HG03469 (cell line): ENCODE data around the gene SCGB3A1.

Source experiments
- ATAC-seq: cut with Tn5 transposase; IDR thresholded peaks from one replicate; pipeline ENCODE4 v1.9.1; 2021; ENCODE audit warnings: mild to moderate bottlenecking, moderate library complexity, moderate number of reproducible peaks; ENCODE audit not compliant: unreplicated experiment

SCGB3A1 gene, protein sequence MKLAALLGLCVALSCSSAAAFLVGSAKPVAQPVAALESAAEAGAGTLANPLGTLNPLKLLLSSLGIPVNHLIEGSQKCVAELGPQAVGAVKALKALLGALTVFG

DNA sequence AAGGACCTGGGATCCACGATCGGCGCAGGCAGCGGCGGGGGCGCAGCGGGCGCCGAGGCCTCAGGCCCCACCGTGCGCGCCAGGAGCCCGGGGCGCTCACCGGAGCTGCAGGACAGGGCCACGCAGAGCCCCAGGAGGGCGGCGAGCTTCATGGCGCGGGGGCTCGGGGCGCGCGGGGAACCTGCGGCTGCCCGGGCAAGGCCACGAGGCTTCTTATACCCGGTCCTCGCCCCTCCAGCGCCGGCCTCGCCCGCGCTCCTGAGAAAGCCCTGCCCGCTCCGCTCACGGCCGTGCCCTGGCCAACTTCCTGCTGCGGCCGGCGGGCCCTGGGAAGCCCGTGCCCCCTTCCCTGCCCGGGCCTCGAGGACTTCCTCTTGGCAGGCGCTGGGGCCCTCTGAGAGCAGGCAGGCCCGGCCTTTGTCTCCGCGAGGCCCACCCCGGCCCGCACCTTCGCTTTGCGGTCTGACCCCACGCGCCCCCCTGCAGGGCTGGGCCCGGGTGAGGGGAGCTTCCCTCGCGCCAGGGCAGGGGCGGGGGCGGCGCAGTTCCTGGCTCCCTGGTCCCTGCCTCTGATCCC, at the start of gene SCGB3A1:
TSS of gene SCGB3A1 (minus strand) at position 189 of the 577 bp plus-strand sequence. CDS start at position 152, 37 bp downstream.
- ATAC-seq, result no peak

DNA sequence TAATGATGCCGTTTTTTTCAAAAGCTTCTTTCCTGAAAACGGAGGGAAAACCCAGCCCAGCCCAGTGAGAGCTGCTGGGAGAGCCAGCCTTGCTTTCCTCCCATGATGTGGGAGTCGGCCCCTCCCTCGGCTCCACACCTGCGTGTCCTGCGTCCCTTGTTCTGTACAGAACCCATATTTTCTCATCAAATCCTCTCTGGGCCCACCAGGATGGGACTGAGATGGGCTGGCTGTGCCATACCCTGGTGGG, 49.2 kb upstream of the SCGB3A1 start:
- ATAC-seq, result no peak

DNA sequence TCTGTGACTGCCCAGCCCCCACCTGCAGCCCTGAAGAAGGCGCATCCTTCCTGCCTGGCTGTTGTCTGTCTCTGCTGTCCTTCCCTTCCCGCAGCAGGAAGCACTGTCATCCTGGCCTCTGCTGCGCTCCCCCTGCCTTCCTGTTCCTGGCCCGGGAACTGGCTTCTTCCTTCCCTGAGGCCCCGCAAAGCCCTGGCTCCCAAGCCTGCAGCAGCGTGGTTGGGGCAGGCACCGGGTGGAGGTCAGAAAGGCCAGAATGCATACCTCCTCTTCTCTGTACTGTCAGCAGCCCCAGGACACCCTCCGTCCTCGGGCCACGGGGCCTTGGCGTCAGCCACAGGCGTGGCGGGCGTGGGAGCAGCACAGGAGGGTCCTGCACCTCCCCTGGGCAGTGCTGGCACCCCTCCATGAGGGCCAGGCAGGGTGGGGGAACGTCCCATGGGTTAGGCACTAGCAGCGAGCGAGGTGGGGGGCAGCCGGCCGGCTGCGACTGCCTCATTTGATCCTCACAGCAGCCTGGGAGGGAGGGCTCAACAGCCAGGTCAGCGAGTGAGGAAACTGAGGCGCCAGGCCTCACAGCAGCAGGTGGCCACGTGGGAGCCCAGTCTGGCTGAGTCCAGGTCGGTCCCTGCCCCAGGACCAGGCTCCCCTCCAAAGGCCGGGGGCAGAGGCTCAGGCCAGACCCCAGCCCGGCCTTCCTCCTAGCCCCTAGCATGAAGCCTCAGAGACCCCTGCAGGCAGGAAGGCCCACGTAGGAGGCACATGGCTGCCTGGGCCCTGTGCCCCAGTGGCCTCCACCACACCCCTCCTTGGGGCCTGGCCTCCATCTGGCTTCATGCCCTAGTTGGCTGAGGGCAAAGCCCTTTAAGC, 48.7 kb upstream of the SCGB3A1 start:
- ATAC-seq, result no peak

DNA sequence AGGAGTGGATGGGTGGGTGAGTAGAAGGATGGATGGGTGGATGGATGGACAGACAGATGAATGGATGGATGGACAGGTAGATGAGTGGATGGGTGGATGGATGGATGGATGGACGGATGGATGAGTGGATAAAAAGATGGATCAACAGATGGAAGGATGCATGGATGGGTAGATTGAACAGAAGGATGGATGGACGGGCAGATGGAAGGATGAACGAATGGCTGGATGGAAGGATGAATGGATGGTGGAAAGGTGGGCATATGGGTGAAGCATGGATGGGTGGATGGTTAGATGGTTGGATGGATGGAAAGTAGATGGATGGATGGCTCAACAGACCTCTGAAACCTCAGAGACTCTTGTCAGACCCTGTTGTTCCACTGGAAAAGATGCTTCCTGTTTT, 48.0 kb upstream of the SCGB3A1 start:
- ATAC-seq, result no peak

DNA sequence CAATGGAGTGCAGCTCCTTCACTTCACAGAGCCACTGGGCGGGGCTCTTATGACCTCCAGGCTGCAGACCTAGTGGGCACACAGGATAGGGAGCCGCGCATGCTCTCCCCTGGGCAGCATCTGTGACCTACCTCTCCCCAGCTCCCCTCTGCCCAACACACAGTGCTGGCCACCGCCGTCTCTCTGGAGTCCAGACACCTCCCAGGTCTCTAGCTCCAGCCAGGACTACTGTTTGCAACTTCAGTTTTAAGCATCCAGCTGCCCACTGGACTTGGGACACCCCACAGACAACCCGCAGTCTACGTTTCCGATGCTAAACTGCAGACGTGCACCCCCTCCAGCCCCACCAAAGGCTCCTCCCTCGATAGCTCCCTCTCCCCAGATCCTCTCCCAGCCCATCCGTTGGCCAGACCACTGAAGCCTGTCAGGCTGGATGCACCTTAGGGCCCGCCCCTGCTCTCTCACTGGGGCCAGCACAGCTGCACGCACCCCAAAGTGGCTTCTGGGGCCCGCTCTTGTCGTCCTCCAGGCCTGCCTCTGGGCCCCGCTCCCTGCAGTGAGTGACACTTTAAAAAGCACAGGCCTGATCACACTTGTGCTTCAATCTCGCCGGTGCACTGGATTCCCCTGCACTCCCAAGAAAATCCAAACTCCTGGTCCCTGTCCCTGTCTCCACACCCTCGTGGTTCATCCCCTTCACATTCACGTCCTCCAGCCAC, 46.8 kb upstream of the SCGB3A1 start:
- no peak for ATAC-seq

DNA sequence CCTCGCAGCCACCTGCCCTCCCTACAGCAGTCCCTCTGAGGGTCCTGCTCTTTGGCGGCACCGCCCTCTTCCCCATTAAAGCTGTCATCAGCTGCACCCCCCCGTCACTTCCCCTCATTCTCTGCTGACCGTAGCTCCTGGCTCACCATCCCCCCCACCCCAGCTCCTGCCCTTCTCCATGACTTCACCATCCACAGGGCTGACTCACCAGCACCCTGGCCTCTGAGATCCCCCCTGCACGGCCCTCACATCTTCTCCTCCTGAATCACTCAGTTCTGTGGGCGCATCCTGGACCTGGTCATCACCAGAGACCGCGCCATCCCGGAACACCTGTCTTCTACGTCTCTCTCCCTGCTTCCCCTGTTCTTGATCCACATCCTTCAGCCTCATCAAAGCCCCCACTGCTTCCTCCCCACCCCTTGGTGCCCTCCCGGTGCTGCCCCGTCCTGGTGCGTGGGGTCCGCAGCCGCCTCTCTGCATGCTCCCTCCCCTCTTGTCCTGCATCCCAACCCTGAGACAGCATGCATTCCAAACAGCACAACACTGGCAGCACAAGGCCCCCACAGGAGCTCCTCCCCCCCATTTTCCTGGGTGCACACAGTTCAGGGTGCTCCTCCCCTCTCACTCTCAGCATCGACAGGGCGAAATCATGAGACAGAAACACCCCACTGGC, 45.2 kb upstream of the SCGB3A1 start:
- no peak for ATAC-seq

DNA sequence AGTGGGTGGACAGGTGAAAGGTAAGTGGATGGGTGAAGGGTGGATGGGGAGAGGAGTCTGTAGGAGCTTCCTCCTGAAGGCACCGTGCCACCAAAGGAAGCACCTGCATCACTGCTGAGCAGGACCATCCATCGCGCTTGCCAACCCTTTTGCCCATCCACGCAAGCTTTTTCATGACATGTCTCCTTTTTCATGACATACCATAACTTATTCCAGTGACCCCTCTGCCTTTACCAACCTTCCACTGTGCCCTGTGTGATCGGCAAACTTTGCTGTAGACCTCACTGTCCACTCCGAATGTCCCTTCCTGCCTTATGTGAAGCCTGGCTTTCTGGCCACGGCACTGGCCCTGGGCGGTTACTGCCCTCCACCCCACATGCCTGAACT, 44.7 kb upstream of the SCGB3A1 start:
- no peak for ATAC-seq

DNA sequence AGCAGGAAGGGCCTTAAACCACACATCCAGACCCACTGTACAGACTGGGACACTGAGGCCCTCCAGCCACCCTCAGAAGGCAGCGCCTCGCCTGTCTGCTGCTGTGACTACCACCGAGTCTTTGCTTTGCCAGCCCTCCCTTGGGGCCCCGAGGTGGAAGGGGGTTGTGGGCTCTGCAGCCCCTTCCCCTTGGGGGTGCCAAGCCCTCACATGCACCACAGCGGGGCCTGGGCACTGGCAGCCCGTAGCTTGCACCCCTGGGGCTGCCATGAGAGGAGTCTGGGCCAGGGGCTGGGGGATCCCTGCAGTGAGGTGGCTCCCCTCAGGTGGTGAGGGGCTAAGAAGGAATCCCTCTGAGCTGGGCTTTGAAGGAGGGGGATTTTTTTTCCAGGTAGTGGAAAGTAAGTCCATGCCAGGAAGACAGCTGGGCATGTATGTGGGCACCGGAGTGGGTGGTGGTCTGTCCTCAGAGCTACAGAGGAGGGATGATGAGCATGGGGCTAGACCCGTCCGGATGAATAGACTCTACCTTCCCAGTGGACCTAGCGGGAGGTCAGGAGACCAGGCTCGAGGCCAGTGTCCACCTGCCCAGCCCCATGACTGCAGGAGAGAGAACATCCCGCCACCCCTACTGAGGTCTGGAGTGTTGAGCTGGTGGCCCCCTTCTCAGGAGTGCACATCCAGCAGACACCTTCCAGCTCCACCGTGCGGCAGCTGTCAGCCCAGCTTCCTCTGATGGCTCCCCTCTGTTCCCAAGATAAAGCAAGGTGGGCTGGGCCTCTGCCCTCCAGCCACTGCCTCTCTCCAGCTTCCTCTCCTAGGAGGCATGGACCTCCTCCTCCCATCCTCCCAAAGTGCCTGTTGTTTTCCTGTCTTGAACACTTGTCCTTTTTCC, 42.2 kb upstream of the SCGB3A1 start:
- no peak for ATAC-seq

DNA sequence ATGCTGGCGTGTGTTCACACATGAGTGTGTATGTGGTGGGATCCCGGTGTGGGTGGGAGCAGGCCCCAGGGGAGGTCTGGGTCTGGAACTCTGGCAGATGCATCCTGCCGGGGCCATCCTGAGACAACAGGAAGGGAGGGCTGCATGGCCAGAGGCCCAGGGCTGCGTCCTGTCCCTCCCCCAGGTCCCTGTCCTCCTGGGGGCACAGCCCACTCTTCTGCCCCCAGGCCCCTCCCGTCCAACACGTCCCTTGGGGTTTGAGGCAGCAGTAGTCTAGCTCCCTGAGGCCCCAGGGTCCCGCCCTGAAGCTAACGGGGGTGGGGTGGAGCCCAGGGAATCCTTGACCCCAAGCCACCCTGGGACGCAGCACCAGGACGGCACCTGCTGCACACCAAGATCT, 41.5 kb upstream of the SCGB3A1 start:
- ATAC-seq, result no peak

DNA sequence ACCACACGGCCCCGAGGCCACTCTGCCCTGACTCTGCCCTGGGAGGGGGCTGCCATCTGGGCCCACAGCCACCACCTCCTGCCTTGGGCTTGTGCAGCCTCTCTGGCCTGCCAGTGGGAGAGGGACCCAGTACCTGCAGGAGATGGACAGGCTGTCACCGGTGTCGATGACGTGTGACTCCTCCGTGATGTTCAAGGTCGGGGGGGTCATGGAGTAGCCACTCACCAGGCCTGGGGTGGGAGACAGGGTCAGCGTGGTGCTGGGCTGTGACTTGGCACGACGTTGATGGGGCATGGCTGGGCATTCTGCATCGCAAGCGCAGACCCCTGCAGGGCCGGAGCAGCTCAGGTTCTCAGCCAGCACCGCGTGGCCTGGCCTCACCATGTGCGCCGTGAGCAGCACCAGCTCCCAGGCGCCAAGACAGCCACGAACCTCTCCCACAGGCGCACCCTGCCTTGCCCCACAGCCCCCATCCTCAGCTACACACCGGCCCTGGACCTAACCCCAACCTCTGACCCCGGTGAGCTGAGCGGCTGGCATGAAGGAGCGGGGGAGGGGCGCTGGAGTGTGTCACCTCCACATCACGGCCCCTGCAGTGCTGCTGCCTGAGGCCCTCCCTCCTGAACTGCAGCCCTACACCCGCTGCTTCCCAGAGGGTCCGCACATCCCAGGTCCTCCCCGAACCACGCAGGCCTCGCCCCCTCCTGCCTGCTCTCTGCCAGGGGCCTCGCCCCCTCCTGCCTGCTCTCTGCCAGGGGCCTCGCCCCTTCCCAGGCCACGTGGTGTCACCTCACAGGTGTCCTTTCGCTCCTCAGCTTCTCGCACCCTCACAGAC, 40.5 kb upstream of the SCGB3A1 start:
- no peak for ATAC-seq

DNA sequence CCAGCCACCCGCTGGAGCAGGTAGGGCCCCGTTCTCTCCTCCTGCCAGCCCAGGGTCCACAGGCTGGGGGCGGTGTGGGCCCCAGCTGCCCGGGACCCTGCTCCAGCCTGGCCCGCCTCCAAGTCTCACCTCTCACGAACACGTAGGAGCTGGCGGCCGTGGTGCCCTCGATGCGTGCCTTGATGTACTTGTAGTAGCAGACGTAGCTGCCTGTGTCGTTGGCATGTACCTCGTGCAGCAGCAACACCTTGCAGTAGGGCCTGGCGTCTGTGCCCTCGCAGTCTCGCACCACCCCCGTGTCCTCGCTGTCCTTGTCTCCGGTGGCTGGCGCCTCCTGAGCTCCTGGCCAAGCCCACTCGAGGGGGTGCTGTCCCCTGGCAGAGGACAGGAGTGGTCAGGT, 39.1 kb upstream of the SCGB3A1 start:
- no peak for ATAC-seq

DNA sequence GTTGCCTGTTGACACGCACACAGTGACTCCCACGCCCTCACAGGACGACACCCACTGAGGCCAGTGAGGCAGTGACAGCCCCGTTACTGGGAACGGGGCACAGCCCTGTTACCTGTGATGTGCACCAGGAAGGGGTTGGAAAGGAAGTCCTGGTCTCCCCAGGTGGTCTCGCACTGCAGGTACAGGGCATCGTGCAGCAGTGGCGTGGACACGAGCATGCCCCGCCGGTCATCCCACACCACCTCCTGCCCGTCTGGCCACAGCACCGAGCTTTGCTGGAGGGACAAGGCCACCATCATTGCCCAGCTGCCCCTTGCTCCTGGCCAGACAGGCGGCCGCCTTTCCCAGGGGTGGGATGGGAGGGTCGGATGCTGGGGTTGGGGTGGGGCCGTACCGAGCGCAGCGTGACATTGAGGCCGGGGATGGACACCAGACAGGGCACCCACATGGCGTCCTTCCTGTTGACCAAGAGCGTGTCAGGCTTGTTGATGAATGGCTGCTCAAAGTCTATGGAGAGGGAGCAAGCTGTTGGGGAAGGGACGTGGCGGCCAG, 38.6 kb upstream of the SCGB3A1 start:
- no peak for ATAC-seq

DNA sequence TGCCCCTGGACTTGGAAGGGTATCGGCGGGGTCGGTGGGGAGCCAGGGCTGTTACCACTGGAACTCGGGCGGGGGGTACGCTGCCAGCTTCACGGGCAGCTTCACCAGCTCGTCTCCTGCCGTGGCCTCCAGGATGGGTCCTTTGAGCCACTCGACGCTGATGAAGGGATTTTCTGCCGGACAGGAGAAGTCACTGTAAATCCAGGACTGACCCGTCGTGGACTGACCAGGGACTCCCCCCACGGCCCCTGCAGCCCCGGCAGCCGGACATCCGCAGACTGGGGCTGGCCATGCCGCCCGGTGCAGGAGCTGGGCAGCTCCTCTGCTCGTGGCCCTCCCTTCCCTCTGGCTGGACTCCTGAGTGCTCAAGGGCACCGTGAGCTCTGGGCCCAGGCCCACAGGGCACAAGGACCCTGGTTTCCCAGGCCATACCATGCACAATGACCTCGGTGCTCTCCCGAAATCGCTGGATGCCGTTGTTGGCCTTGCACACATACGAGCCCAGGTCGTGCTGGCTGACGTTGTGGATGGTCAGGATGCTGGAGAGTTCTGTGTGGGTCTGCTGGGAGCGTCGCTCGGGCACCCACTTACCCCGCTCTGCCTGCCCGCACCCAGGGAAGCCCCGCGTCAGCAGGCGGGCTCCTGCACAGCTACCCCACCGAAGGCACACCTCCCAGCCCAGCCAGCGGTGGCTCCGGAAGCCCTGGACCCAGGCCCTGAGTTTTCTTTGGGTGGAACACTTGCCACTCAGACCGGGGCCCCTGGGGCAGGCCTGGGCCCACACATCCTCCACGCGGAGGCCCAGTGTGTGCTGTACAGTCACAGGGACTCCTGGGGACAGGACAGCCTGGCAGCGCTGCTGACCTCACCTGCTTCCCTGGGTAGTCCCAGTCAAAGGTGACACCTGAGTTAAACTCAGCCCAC, 37.8 kb upstream of the SCGB3A1 start:
- ATAC-seq, result no peak

DNA sequence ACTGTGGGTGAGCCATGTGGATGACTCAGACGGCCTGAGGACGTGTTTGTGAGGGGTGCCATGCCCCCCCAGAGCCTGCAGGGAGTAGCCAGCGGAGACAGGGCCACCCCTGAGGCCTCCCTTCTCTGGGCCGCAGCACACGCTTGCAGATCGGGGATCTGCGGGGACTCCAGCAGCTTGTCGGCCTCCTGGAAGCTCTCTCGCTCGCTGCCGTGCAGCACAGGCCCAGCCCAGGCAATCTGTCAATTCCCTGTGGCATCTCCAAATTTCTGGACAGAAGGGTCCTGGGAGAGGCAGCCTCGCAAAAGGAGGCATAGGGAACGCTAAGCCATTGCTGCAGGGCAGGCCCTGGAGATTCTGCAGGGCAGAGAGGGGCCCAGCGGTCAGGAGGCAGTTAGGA, 36.9 kb upstream of the SCGB3A1 start:
- no peak for ATAC-seq

DNA sequence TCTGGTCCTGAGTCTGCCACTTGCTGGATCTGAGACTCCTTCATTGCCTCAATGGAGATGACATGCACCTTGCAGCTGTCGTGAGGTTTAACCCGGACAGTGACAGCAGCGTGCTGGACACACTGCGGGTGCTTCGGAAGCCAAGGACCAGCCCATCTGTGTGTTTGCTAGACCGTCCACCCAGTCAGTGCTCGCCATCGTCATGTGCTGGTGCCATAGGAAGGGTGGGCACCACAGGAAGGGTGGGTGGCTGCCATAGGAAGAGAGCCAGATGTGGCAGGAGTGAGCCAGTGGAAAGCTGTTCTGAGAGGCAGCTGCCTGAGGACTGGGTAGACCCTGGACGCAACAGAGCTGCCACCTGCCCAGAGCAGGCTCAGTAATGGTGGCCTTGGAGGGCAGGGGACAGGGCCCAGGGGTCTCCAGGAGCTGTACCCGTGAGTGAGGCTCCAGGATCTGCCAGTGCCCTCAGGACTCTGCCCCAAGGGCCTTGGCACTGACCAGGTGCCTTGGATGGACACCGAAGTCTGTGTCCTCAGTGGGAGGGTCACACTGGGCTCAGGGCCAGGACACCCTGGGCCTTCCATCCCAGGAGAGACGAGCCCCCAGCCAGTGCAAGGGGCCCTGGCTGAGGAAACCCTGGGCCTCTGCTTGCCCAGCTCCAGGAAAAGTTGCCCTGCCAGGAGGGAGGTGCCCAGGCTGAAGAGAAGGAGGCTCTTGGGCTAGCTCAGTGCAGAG, 36.3 kb upstream of the SCGB3A1 start:
- ATAC-seq, result no peak

DNA sequence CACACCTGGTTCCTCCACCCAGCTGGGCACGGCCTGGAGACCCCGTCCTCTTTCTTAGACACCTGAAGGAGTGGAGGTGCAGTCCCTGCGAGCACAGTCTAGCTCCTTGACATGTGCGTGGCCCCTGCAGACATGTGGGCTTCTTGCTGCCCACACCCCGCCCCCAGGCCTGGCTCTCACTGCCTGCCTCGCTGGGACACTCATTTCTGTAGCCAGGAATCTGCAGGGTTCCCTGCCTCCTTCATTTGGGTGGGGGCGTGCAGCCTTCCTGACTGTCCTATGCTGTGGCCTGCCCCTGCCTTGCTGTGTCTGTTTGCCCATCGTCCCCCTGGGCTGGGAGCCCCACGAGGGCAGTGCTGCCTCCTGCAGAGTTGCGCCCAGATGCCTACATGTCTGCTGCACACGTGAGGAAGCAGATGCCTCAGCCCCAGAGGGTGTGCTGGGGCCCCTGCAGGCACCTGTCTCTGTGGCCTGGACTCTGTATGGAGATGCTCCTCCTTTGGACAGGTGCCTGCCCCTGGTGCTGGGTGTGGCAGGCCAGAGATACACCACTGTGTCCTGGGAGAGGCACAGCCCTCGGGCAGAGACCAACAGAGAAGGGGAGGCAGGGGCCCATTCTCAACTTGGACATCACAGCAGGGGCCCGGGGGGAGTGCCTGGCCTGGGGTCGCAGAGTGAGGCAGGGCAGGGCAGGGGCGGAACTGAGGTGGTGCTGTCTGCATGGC, 35.5 kb upstream of the SCGB3A1 start:
- ATAC-seq, result no peak
